HG02981 (cell line): ENCODE data around the gene XRCC3.

Source experiments
- ATAC-seq: cut with Tn5 transposase; IDR thresholded peaks from one replicate; pipeline ENCODE4 v1.9.1; 2021; ENCODE audit warnings: mild to moderate bottlenecking, moderate library complexity; ENCODE audit not compliant: unreplicated experiment

XRCC3 gene

DNA sequence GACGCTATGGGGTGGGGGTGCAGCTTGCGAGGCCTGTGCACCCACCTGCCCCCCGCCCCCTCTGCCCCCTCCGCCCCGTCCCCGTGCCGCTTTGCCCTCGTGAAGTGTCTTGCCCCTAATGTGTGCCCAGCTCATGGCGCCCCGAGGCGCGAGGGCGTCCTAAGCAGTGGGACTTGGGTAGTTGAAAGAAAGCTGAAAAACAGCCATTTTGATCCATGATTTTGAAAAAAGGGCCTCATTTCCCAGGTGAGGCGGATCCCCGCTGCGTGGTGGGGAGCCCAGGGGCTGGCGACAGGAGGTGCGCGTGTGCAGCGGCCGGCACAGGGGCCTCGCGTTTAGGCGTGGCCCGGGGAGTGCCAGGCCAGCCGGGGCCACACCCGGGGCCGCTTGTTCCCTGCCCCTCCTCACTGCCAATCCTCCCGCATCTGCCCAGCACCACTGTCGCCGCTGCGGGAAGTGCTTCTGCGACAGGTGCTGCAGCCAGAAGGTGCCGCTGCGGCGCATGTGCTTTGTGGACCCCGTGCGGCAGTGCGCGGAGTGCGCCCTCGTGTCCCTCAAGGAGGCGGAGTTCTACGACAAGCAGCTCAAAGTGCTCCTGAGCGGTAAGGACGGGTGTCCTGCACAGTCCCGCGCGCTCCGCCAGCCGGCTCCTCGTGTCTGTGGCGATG lies 12.2 kb upstream of the XRCC3 start:
- ATAC-seq = no peak

GRCh38 chr14:103726474-103726873 lies 11.2 kb upstream of the XRCC3 start:
- no peak for ATAC-seq

- no peak for ATAC-seq
Measured at GRCh38 chr14:103725739-103726395, 10.6 kb upstream of the XRCC3 start.

DNA sequence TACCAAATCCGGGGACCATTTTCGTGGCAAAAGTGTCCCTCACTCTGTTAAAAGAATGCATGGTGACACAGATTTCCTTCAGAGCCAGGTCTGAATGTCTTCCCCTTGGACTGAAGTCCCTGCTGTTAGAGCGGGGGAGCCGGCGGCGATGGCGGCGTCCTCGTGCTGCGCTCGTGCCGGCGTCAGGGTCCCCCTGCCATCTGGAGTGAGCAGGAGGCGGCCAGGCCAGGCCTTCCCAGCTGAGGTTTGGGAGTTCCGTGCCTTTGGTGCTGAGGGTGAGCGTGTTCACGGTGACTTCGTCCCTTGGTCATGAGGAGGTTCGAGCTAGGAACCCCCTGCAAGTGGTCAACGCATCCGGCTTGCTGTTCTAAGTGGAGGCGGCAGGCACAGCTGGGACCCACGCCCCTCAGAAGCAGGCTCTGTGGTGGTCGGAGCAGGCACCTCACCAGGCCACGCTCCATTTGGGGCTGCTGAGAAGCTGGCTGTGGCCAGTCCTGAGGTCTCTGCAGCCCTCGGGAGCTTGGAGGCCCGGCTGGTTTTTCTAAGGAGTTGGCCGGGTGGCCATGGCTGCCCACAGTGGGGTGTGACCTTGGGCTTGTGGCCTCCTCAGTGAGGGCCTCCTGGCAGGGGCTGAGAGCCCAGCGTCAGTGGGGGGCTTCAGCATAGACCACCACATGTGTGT lies 9.9 kb upstream of the XRCC3 start:
- no peak for ATAC-seq

GRCh38 chr14:103724116-103724515 lies 8.9 kb upstream of the XRCC3 start:
- no peak for ATAC-seq

- no peak for ATAC-seq
Measured at GRCh38 chr14:103723748-103724081, 8.5 kb upstream of the XRCC3 start.

DNA sequence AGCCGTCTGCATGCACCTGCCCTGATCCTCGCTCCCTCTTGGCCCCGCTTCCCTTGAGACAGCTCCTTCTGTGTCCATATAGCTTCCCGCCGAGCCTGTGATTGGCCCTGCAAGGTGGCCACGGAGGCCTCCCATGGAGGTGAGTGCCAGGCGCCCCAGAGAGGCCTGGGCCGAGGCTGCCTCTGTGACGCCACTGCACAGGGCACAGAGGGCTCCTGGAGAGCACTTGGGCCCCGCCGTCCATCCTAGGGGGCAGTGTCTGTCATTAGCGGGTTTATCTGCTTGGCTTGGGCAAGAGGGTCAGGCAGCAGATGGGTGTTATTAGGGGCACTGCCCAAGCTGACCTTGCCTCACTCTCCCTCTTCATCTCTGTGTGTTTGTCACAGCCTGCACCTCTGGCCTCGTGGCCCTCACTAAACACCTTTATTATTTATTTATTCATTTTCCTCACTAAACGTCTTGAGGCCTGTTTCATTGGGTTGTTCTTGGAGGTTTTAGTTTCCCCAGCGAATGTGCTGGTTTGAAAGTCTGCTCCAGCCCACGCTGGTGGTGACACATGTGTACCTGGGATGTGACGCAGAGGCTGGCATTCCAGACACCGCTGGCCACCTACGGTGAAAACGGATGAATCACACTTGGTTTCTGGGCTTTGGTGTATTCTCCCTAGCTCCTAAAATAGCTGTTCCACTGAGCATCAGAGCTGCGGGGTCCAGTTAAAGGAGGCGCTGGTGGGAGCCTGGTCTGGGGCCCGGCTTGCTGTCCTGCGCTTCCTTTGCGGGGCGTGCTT lies 6.3 kb upstream of the XRCC3 start:
- no peak for ATAC-seq

- no peak for ATAC-seq
Measured at GRCh38 chr14:103719751-103720150, 4.5 kb upstream of the XRCC3 start.

- no peak for ATAC-seq
Measured at GRCh38 chr14:103718572-103718971, 3.3 kb upstream of the XRCC3 start.

DNA sequence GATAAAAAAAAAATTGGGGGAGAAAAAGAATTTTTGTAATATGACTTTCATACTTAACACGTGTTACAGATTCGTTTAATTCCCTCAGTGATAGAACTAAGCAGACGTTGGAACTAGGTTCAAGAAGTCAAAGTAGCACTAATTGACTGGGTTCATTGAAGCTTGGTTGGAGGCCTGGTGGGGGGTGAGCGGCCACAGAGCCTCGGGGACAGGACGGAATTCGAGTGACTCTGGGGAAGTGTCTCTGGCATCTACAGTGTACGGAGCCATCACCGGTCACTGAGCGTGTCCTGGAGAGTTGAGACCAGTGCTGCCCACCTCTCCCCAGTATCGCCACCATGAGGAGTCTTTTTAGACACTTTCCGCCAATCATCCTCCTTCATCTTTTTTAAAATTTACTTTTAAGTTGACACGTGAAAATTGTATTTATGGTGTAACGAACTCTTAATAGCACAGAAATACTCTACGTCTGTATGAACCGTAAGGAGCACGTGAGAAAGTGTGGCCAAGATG lies 1.7 kb upstream of the XRCC3 start:
- no peak for ATAC-seq

DNA sequence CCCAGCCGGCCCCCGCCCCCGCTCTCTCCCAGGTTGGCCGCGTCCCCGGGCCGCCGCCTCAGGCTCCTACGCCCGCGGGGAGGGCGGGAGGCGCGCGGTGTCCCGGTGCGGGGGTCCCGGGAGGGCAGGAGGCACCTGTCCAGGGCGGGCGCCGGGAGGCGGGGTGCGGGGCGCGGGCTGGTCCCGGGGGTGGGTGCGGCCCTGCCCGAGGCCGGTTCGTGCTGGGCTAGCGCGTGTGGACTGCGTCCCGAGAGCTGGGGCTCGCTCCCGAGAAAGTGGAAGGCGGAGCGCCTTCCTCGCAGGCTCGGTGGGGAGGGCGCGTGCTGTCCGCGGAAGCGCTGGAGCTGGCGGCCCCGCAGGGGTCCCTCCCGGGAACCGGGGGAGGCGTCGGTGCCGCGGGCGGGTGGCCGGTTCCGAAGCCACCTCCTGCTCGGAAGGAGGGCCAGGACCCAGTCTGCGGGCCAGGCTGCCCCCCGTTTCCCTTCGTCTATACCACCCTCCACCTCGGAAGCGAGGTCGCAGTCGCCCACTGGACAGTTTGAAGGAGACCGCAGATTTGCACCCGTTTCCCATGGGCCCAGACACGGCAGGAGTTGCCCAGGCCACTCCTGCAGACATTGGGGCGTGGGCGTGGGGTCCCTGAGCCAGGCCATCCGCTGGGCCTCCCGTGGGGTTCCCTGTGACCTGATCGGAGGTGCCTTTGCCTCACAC lies 995 bp upstream of the XRCC3 start:
- ATAC-seq = peak; percentile 3

DNA sequence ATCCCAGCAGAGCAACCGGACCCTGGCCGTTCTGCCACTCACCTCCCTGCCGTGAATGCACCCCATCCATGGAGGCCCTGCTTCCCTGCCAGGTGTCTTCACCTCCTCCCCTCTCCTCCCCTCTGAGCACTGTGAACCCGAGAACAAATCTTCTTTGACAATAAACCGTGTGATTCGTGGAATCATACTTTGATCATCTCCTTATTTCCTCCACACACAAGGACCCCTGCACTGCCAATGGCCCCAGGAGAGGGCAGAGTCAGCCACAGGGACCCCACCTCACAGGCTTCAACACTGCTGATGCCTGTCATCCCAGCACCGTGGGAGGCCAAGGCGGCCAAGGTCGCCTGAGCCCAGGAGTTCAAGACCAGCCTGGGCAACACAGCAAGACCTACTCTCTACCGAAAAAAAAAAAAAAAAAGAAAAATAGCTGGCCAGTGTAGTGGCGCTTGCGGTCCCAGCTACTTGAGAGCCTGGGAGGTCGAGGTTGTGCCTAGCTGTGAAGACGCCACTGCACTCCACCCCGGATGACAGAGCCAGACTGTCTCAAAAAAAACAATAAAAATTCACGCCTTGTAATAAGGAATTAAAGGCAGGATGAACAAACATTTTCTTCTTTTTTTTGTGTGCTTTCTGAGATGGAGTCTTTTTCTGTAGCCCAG lies 1.1 kb downstream of the XRCC3 start:
- ATAC-seq = no peak

- no peak for ATAC-seq
Measured at GRCh38 chr14:103713304-103714062, 1.8 kb downstream of the XRCC3 start.

DNA sequence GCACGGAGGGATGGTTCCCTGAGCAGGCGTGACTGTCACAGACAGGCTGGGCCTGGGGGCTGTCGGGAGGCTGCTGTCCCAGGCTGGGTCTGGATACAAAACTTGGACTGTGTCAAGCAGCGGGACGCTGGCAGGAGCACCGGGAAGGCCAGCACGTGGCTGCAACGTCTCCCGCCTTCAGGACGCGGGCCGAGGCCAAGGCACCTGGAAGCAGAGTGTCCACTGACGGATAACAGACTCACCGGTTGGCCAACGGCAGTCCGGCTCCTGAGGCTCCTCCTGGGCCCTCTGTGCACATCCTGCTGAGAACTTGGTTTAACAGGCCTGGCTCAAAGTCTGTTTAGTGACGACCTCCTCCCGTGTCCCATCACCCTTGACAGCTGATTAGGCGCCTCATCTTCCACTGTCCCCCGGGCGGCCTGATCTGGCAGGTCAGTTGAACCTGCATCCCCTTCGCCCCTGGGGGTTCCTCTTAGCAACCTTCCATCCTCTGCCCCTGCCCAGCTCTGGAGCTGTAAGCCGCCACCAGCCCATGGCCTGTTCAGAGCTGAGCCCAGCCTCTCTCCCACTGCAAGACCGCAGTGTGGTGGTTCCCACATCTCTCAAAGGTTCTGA lies 2.5 kb downstream of the XRCC3 start:
- no peak for ATAC-seq

GRCh38 chr14:103711516-103712431 lies 3.5 kb downstream of the XRCC3 start:
- no peak for ATAC-seq

- ATAC-seq = no peak
Measured at GRCh38 chr14:103710771-103711377, 4.4 kb downstream of the XRCC3 start.

- ATAC-seq = no peak
Measured at GRCh38 chr14:103709814-103710213, 5.4 kb downstream of the XRCC3 start.
